Brain microvascular endothelial cell (primary cell): ENCODE results near the gene CRTC3.

Experiments used
- DNase-seq: peaks from one replicate; pipeline ENCODE4 v3.0.0-alpha.2; 2020
- H3K27ac ChIP-seq: fragments of 250-450 bp; sonication (Bioruptor Pico); 2 replicates; pipeline ENCODE4 v1.5.1; 2020; ENCODE audit warnings: mild to moderate bottlenecking, moderate library complexity
- H3K27me3 ChIP-seq: fragments of 250-450 bp; sonication (Bioruptor Pico); replicated peaks from 2 replicates; pipeline ENCODE4 v1.5.1; 2020; ENCODE audit warnings: mild to moderate bottlenecking
- H3K36me3 ChIP-seq: fragments of 250-450 bp; sonication (Bioruptor Pico); replicated peaks from 2 replicates; pipeline ENCODE4 v1.5.1; 2020; ENCODE audit warnings: mild to moderate bottlenecking
- H3K4me3 ChIP-seq: 2 replicates; pipeline ENCODE4 v1.5.1; 2011; ENCODE audit warnings: low read depth, mild to moderate bottlenecking, control low read depth, low read length, moderate library complexity
- in situ Hi-C: cut with HindIII; loops from 2 replicates; pipeline ENCODE4 v1.10.0; 2017; ENCODE audit warnings: low sequenced_read_pairs, low pct_ligation_motif_present
- TF ChIP-seq, protein P1 (sequence below): IDR thresholded peaks from 2 replicates; pipeline ENCODE4 v1.5.1; 2011; ENCODE audit warnings: low read depth, mild to moderate bottlenecking, moderate library complexity, low read length, control low read depth, inconsistent platforms; ENCODE audit errors: missing control alignments

The CRTC3 gene

DNA sequence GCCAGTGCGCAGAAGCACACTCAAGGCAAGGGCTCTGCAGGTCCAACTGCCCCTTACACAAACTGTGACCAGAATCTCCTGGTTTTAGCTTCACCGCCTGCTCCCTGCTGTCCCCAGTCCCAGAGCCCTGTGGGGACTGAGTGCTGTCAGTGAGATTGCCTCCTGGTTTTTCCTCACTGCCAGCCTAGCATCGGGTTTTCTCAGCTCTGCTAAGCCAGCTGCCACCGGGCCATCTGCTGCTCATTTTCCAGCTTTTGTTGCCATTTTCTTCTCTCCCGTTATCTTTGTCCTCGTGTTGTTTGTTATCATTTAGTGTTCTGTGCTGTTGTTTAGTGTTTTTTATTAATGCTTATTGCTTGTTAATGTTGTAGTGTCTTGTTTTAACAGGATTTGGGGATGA lies 108.0 kb downstream of the CRTC3 start:
- Histone ChIP-seq H3K27me3 (no peaks in the 10 kb centered on the region), H3K36me3 (peaks cover 39% of the 10 kb centered on the region), H3K4me3 (no peak overlapping the region), H3K27ac (no peak overlapping the region)
- in situ Hi-C loops = no loop called here
- TF ChIP-seq, protein P1, sequence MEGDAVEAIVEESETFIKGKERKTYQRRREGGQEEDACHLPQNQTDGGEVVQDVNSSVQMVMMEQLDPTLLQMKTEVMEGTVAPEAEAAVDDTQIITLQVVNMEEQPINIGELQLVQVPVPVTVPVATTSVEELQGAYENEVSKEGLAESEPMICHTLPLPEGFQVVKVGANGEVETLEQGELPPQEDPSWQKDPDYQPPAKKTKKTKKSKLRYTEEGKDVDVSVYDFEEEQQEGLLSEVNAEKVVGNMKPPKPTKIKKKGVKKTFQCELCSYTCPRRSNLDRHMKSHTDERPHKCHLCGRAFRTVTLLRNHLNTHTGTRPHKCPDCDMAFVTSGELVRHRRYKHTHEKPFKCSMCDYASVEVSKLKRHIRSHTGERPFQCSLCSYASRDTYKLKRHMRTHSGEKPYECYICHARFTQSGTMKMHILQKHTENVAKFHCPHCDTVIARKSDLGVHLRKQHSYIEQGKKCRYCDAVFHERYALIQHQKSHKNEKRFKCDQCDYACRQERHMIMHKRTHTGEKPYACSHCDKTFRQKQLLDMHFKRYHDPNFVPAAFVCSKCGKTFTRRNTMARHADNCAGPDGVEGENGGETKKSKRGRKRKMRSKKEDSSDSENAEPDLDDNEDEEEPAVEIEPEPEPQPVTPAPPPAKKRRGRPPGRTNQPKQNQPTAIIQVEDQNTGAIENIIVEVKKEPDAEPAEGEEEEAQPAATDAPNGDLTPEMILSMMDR = no peak
- DNase-seq = no peak

DNA sequence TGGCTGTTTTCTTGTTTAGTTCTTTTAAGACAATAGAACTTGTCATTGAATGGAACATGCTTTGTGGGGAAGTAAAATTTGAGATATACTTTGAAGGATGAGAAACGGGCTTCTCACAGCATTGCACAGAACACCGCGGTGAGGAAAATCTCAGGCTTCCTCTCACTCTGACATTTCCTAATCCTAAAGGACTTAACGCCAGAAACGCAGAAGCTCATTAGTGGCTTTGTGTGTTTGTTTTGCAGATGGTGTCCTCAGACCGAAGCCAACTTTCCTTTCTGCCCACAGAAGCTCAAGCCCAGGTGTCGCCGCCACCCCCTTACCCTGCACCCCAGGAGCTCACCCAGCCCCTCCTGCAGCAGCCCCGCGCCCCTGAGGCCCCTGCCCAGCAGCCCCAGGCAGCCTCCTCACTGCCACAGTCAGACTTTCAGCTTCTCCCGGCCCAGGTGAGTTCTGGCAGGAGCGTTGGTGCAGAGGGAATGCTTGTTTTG lies 108.5 kb downstream of the CRTC3 start:
- H3K36me3 ChIP-seq = peaks cover 40% of the 10 kb centered on the region

DNA sequence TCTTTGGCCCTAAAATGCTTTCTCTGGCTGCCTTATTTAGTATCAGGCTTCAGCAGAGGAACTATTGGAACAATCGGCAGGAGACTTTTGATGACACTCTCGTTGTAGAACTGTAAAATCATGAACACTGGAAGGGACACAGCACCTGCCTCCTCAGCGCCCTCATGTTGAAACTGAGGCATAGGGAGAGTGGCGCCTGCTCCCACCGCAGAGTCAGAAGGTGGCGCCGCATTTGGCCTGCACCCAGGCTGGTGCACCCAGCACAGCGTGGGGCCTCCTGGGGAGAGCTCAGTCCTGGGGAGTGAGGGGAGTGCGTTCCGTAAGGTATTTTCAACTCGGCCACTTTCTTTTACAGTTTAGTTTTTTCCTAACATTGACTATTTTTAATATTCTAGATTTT lies 109.2 kb downstream of the CRTC3 start:
- Histone ChIP-seq H3K27ac (no peak overlapping the region), H3K4me3 (no peak overlapping the region), H3K27me3 (no peaks in the 10 kb centered on the region), H3K36me3 (peaks cover 42% of the 10 kb centered on the region)
- DNase-seq = no peak
- in situ Hi-C loops = no loop called here
- TF ChIP-seq, protein P1 = no peak

More for the DNA sequence above, 108.5 kb downstream of the CRTC3 start:
- DNase-seq = no peak
- TF ChIP-seq, protein P1 = no peak
- no peak overlapping the region for H3K4me3 ChIP-seq
- in situ Hi-C loops = no loop called here
- H3K27ac ChIP-seq = no peak overlapping the region
- no peaks in the 10 kb centered on the region for H3K27me3 ChIP-seq

DNA sequence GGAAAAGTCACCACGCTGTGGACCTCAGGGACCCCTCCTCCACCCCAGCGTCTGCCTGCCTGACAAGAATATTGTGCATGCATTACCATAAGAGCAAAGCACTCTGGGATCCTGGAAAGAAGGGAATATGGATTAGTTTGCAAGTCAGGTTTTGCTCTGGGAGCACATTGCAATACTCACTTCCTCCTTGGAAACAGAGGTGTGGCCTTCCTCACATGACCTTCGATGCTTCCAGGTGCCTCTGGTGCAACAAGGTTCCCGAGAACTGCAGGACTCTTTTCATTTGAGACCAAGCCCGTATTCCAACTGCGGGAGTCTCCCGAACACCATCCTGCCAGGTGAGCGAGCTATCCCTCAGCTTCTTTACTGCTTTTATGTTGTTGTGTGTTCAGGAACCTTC lies 111.1 kb downstream of the CRTC3 start:
- Histone ChIP-seq H3K36me3 (peaks cover 31% of the 10 kb centered on the region), H3K27ac (no peak overlapping the region), H3K27me3 (no peaks in the 10 kb centered on the region), H3K4me3 (no peak overlapping the region)
- no peak for DNase-seq
- TF ChIP-seq, protein P1 = no peak
- in situ Hi-C loops = no loop called here

DNA sequence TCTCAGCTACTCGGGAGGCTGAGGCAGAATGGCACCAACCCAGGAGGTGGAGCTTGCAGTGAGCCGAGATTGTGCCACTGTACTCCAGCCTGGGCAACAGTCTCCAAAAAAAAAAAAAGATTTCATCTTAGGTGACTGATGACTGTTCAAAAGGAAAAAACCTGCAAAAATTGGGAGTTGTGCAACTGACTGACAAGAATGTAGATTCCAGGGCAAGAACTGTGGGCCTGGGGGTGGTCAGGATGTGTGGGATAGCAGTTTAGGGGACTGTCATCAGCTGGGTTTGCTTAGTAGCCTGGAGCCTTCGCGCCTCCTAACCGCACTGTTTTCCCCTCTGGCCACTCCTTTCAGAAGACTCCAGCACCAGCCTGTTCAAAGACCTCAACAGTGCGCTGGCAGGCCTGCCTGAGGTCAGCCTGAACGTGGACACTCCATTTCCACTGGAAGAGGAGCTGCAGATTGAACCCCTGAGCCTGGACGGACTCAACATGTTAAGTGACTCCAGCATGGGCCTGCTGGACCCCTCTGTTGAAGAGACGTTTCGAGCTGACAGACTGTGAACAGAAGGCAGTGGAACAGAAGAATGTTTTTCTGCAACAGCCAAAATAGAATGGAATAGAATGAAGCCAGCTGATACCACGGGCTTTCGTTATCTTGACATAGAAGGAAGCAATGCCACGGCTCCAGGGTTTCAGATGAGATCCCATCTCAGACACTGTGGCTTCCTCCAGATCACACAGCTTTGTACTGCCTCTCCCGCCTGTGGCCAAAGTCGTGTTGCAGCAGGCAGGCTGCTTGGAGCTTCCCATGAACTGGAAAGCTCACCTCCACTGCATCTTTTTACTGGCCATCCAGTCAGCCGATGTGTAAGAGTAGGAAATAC lies 112.1 kb downstream of the CRTC3 start:
- Histone ChIP-seq H3K36me3 (peaks cover 31% of the 10 kb centered on the region), H3K27ac (no peak overlapping the region), H3K27me3 (no peaks in the 10 kb centered on the region), H3K4me3 (no peak overlapping the region)
- DNase-seq = no peak
- in situ Hi-C loops = no loop called here
- TF ChIP-seq, protein P1 = no peak
